ENCODE measurements around the gene PRELID3B.

PRELID3B gene

GRCh38 chr20:59042151-59042795 lies at the start of gene PRELID3B:
Gene PRELID3B (minus strand): TSS chr20:59042786. CDS start chr20:59042730, 56 bp downstream.
- DNase-seq (ENCODE audit: low read depth in 2 of 2): no peak

GRCh38 chr20:59087829-59088433 lies 45.3 kb upstream of the PRELID3B start:
- peak; percentile 45 to 78 for DNase-seq (ENCODE audit: low read depth in 2 of 2)

GRCh38 chr20:59086923-59087322 lies 44.3 kb upstream of the PRELID3B start:
- no peak for DNase-seq (ENCODE audit: low read depth in 2 of 2)

GRCh38 chr20:59084041-59084850 lies 41.7 kb upstream of the PRELID3B start:
- no peak for DNase-seq (ENCODE audit: low read depth in 2 of 2)

GRCh38 chr20:59082981-59083380 lies 40.4 kb upstream of the PRELID3B start:
- DNase-seq (ENCODE audit: low read depth in 2 of 2): no peak

- no peak for DNase-seq (ENCODE audit: low read depth in 2 of 2)
These were observed 39.6 kb upstream of the PRELID3B start for GRCh38 chr20:59082077-59082740.

GRCh38 chr20:59081036-59081435 lies 38.5 kb upstream of the PRELID3B start:
- DNase-seq (ENCODE audit: low read depth in 2 of 2): no peak

- no peak for DNase-seq (ENCODE audit: low read depth in 2 of 2)
These were observed 35.6 kb upstream of the PRELID3B start for GRCh38 chr20:59078231-59078630.

GRCh38 chr20:59077705-59078104 lies 35.1 kb upstream of the PRELID3B start:
- no peak for DNase-seq (ENCODE audit: low read depth in 2 of 2)

GRCh38 chr20:59075934-59076508 lies 33.4 kb upstream of the PRELID3B start:
- DNase-seq (ENCODE audit: low read depth in 2 of 2): no peak

GRCh38 chr20:59074456-59074855 lies 31.9 kb upstream of the PRELID3B start:
- no peak for DNase-seq (ENCODE audit: low read depth in 2 of 2)

GRCh38 chr20:59073582-59073981 lies 31.0 kb upstream of the PRELID3B start:
- no peak for DNase-seq (ENCODE audit: low read depth in 2 of 2)

GRCh38 chr20:59071216-59071615 lies 28.6 kb upstream of the PRELID3B start:
- DNase-seq (ENCODE audit: low read depth in 2 of 2): no peak

- DNase-seq (ENCODE audit: low read depth in 2 of 2): no peak
These were observed 26.4 kb upstream of the PRELID3B start for GRCh38 chr20:59069026-59069425.

GRCh38 chr20:59068534-59068933 lies 25.9 kb upstream of the PRELID3B start:
- DNase-seq (ENCODE audit: low read depth in 2 of 2): no peak

GRCh38 chr20:59064214-59064722 lies 21.7 kb upstream of the PRELID3B start:
- no peak for DNase-seq (ENCODE audit: low read depth in 2 of 2)

- DNase-seq (ENCODE audit: low read depth in 2 of 2): no peak
These were observed 21.0 kb upstream of the PRELID3B start for GRCh38 chr20:59063358-59064213.

GRCh38 chr20:59062081-59062480 lies 19.5 kb upstream of the PRELID3B start:
- DNase-seq (ENCODE audit: low read depth in 2 of 2): no peak

- no peak for DNase-seq (ENCODE audit: low read depth in 2 of 2)
These were observed 12.7 kb upstream of the PRELID3B start for GRCh38 chr20:59055302-59055701.

- no peak for DNase-seq (ENCODE audit: low read depth in 2 of 2)
These were observed 9.1 kb upstream of the PRELID3B start for GRCh38 chr20:59051666-59052185.
